Right renal cortex interstitium (tissue), 3 donors: ENCODE data around the gene NPHP4. TPM values are rescaled to one million over a fixed set of nuclear protein-coding genes. Genes with fewer than 3 reads are reported as not detected.

Experiments used
- DNase-seq, 3 donors: peaks; one replicate each; pipeline ENCODE4 v3.0.0-alpha.2; 2013; ENCODE audit warnings: low read depth in 3 of 3, low spot score in 2 of 3
- polyA plus RNA-seq, 3 donors: library from polyadenylated mRNA; unstranded; fragments of 120-200 nt; gene quantifications; one replicate each; pipeline ENCODE4 v1.2.1, GENCODE V29; 2013; ENCODE audit not compliant: insufficient read length in 3 of 3

Gene NPHP4
- polyA plus RNA-seq, 3 donors = 8.9 to 10.4 (median 9.2) TPM

DNA sequence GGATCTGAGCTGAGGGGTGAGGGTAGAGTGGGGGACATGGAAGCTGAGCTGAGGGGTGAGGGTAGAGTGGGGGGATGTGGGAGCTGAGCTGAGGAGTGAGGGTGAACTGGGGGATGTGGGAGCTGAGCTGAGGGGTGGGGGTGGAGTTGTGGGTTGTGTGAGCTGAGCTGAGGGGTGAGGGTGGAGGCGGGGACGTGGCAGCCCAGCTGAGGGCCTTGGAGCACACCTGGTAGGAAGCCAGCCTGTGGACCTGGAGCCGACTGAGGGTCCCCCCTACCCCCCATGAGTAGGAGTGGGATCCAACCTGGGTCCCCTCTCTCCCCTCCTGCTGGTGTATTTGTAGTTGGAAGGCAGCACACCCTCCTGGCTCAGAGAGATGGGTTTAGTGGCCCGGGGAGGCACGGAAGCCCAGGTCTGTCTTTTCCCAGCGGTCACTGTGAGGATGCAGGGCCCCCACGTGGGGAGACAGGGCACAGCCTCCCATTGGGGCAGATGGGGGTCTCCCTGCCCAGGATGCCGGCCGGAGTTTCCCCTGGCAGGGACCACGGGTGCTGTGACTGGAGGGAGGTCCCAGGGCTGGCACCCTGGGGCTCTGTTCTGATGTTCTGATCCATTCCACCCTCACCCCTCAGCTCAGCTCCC, 13.2 kb upstream of the NPHP4 start:
- no peak for DNase-seq

DNA sequence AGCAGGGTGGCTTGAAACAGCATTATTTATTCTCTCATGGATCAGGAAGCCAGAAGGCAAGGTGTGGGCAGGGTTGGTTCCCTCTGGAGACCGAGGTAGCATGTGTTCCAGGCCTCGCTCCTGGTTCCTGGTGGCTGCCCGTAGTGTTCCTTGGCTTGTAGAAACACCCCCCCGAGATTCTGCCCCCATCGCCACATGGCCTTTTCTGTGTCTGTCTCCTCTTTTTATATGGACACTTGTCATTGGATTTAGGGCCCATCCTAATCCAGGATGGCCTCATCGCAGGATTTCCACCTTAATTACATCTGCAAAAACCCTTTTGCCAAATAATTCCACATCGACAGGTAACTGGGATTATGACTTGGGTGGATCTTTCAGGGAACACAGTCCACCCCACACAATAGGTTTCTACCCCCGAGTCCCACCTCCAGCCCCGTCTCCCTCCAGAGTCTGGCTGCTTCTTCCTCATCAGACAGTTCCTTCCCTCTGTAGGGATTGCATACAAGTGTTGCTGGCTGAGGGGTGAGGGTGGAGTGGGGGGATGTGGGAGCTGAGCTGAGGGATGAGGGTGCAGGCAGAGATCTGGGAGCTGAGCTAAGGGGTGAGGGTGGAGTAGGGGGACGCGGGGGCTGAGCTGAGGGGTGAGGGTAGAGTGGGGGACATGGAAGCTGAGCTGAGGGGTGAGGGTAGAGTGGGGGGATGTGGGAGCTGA, 12.3 kb upstream of the NPHP4 start:
- DNase-seq = no peak

DNA sequence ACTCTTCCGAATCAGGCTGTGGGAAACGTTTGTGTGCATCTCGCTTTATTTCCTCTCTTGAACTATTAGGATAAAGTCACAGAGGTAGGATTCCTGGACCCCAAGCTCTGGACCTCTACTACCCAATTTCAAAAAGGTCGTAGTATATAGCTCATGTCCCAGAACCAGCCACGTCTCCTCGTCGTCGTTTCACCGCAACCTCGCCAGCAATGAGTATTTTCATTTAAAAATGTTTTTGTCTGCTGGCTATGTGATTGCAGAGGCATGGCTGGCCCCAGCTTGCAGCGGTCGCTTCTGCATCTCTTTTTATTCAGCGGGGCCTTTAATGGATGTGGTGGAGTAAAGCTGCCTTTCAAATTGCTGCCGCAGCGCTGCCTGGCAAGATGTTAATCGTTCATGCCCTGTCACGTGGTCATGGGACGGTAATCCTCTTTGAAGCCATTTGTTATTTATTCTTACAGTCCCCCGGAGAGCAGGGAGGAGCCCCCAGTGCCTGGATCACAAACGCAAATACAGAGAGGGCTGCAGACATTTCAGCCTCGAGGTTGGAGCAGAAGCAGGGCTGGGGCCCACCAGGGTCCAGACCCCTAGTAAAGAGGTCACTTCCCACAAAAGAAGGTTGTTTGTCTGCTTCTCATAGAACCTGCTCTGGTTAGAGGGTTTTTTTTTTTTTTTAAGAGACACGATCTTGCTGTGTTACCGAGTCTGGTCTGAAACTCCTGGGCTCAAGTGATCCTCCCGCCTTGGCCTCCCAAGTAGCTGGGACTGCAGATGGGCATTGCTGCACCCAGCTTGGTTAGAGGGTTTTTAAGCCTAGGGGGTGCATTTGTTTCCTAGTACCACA, 11.6 kb upstream of the NPHP4 start:
- no peak for DNase-seq

DNA sequence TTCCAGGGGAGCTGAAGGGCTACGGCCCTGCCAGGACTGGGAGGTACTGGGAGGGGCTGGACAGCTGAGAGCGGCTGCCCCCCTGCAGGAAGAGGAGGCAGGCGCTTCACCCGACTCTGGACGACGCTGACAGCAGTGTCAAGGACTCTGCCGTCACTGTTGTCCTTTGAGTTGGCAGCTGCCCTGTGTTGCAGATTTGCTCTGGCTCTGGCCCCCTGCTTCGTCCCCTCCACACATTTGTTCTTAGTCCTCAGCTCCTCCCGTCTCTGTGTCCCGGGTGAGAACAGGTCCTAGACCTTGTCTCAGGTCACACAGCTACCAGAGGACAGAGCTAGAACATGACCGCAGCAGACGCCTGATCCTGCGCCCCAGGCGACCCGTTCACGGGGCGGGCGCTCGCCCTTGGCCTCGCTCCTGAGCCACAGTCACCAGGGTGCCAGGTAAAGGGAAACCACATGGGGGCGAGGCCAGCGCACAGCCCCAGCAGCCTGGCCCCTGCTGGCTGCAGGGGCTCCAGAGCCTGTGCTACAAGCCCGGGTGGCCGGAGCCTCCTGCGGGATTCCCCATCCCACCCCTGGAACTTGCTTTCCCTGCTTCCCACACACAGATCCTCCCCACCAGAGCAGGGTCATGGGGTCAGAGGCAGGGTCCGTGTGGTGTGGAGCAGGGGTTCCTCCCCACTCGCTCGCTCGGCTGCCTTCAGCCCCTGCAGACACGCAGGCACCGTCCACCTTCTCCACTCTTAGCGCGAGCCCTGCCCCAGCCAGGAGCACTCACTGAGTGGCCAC, 10.7 kb upstream of the NPHP4 start:
- DNase-seq = no peak

DNA sequence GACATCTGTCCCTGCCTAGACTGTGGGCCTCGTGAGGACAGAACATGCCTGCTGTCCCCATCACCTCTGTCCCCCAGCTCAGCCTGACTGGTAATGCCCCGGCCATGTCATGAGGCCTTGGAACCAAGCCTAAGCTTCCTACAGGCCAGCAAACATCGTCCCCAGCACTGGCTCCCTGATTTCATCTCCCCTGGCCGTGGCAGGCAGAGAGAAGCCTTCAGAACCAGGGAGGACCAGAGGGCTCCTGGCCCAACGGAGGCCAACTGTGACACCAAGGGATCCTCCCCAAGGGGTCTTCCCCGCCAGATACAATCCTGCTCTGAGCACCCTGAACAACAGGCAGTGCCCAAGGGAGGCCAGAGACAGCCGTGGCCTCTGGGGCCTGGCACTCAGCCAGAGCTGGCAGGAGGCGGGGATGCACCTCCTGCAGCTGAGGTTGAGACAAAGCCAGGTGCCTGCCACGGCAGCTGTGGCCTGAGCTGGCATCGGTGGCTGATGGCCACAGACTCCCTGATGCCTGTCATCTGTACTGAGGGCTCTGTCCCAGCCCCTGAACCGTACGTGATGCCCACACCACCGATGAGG, 9.9 kb upstream of the NPHP4 start:
- DNase-seq = no peak

DNA sequence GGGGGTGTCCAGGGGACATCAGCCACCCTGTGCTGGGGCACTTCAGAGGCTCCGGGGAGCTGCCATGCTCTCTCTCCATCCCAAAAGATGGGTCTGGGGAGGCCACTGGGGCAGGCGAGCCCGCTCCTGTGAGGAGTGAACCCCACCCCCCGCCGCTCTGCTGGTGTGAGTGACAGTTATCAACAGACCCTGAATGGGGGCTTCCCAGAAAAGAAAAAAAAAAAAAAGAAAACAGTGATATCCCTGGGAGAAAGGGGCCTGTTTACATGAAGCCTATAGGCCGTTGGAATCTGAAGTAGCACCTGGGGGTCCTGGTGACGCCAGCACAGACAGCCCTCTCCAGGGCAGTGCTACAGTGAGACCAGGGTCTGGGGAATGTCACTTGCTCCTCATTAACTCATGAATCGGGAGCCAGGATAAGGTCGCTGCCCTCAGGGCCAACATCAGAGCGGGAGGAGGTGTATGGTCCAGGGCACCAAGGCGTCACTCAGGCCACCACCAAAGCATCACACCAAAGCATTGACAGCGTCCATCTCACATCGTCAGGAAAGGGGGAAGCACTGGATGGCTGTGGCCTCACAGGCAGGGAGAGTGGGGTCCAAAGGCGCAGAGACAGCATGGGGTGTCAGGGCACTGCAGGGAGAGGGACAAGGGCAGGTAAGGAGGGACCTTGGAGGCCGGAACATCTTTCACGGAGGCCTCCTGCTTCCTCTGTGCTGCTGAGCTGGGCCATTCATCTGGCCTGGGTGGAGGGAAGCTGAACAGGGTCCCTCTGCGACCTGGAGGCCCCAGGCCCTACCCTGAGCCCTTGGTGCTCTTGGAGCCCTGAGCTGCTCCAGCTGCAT, 8.4 kb upstream of the NPHP4 start:
- no peak for DNase-seq

DNA sequence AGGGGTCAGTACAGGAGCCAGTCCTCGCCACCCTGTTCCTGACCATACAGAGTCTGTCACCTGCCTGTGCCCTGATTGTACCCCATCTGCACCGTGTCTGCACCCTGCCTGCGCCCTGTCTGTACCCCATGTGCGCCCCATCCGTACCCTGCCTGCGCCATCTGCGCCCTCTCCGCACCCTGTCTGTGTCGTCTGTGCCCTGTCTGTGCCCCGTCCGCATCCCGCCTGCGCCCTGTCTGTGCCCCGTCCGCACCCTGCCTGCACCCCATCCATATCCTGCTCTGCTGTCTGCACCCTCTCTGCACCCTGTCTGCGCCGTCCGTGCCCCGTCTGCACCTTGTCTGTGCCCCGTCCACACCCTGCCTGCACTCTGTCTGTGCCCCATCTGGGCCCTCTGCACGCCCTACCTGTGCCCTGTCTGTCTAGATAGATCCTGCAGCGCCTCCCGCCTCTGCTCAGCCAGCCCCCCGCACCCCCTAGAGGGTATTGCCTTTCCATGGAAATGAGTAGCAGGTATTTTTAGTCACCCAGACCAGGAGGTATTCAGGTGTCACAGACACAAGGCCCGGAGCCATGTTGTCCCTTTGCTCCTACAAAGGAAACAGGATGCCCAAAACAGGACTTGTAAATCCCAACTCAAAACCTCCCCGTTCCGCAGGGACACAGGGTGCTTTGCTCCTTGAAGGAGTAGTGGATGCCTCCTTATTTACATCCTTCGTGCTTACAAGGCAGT, 7.7 kb upstream of the NPHP4 start:
- DNase-seq = no peak

DNA sequence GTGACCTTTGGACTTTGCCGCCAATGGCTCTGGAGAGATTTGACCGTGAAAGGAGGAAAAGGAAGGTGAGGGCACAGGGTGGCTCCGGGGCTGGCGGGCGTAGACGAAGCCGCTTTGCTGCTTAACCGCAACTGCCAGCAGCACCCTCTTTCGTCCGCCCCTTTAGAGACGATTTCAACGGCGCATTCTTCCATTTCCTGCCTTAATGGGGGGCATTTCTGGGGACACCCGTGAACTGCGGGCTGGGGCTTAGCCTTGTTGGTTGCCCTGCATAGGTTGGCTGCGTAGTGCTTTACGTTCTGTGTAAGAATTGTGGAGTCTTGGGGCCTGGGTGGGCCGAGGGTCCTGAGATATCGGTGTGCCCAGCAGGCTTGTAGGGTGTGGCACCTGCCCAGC, 6.7 kb upstream of the NPHP4 start:
- DNase-seq = no peak

DNA sequence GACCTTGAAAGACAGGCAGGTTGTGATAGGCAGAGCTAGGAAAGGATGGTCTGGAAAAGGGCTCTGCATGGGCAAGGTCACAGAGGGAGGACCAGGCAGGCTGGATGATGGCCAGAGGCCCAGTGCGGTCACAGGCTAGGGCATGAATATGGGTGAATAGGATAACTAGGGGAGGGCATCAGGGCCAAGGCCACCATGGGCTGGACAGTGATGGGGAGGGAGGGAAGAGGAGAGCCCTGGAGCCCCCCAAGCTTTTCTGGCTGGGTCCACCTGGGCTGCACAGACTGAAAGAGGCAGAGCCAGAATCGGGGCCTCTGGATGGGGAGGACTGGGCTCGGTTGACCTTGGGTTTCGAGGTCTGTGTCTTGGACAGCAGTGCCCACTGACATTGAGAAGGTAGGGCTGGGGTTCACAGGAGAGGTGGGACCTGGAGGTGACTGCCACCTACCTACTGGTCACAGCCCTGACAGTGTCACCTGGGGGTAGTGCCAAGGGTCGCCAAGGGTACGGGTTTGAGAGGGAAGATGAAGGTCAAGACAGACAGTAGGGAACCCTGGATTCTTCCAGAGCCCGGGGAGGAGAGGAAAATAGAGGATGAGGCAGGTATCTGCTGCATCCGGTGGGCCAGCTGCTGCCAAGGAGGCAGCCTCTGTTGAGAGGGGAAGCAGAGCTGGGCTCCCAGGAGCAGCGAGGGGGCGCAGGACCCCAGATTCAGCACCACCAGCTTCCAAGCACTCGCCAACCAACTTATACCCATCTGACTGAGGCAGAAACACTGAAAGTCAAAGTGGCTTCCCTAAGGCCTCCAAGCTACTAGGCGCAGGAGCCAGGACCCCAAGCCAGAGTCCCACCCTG, 6.1 kb upstream of the NPHP4 start:
- DNase-seq = no peak

DNA sequence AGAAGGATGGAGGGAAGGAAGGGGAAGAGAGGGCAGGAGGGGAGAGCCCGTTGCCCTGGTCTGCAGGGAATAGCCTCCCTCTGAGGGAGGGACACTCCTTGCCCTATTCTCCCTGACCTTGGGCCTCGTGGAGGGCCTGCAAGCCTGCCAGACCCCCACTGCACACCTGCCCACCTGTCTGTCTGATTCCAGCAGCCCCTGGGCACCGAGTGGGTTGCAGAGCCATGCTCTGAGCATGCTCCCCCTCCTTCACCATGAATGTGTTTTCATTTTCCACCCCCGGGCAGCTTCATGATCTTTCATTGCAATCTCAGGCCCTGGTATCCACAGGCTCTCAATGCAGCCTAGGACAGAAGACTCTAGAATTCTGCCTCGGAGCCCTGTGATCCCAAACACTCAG, 5.1 kb upstream of the NPHP4 start:
- DNase-seq = no peak

DNA sequence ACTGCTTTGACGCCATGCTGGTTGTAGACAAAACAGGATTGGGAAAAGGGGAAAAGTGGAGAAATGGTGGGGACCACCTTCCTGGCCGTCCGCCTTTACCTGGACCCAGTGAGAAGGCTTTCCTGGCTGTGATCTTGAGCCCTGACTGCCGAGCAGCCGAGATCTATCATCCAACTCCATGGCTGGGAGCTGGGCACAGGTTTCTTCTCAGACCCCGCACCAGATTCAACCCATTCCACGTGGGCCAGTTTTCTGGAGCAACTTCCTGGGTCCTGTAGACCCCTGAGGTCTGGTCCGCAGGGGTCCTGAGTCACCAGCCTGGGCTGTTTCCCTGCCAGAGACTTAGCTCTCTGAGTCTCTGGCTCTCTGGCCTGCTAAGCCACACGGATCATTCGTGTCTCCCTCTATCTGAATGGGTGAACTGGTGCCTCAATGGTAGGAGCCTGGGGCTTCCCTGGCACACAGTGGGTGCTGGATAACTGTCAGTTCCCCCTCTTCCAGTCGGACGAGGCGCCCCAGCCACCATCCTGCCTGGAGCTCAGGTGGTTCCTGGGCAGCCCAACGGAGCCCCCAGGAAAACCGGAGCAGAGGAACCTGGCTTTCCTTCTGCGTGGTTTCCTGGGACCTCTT, 4.5 kb upstream of the NPHP4 start:
- DNase-seq = no peak

DNA sequence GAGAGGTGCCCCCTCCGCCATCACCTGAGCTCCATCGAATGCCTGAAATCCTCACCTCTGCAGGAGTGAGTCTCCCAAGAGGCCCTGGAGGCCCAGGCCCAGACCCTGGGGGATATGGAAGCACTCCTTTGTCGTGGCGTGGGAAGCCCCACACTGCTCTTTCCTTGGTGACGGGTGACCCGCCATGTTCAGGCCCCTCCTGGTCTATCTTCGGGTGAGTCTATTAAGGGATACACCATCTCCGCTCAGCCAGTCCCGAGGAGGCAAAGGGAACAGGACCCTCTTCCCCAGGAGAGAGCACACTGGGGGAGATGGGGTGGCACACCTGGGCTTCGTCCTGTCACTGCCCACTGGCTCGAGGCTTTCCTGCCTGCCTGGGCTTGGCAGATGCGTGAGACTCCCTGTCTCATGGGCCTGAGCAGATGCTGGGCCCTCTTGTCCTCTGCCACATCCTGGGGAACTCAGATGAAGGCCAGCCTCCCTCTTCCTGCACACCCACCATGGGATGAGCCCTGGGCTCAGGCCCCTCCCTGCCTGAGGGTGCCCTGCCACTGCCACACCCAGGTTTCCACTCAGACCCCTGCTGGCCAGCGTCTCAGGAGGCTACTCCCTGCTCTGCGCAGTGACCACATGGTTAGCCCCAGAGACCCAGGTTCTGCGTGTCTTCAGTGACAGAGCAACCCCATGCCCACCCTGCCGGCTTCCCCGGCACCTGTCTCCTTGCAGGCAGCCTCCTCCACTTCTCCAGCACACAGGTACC, 3.8 kb upstream of the NPHP4 start:
- DNase-seq = no peak

DNA sequence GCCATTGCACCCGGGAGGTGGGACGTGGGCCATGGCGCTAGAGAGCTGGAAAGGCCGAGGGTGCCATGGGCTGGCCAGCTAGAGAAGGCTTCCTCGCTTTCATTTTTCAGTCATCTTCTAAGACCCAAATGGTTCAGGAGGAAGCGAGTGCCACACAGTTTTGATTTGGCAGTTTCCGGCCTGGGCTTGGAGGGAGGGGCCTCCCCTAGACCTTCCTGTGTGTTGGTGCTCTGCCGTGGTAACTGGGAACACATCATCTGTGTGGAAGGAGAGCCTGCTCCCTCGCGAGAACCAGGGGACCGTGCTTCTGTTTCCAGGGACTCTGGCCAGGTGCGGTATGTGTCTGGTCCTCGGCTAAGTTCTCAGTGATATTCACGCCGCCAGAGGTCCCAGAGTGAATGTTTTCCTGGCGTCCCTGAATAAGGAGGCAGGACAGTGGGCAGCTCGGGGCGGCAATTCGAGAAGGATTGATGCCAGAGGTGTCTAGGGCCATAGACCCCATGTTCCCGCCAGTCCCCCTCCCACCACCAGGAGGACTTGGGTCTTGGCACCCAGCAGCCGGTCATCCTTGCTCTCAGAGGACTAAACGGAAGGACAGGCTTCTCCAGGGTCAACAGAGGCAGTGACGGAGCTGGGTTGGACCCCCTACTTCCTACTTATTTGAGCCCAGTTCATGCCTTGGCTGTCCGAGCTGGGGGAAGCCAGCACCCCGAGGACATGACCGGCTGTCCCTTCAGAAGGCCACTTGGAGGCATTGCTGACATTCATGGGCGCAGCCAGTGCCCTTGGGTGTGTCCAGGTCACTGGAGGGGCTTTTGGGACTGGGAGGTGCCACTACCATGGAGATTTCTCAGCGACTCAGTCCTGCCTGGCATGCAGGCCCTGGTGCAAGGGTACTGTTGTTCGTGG, 2.7 kb upstream of the NPHP4 start:
- DNase-seq = no peak

DNA sequence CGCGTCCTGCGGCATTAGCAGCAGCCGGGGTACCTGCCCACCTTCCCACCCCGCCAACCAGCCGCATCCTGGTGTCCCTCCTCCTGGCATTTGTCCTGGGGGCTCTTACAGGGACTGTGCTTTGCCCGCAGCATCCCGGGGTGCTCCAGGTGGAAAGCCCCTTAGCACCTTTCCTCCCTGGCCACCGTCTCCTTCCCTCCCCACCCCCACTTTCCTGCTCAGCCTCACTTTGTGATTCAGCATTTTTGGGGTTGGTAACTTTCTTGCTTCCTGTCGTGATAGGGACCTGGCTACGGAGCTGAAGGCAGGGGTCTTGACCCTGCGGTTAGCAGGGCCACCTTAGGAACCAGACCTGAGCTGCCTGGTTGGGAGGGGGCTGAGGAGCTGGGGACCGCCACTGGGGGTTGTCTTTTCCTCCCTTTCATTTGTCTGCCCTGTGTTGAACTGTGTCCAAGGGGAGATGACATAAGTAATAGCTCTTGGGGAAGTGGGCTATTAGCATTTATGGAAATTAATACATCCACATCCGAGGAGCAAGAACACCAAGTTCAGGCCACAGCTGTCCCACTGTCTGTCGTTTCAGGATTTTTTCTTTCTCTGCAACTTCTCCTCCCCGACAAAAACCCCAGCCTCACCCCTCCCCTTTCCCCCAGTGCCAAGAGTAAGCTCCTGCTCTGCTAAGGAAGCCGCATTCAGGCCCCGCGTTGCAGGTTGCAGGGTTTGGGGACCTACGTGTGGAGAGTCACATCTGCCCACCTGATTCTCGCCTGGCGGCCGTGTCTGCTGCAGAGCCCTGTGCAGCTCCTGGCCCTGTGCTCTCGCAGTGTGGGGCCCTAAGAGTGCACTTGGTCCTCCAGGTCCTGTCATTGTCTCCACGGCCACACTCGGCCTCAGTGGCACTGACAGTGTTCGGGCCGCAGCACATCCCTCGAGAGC, 1.6 kb upstream of the NPHP4 start:
- no peak for DNase-seq
